HS-27A (cell line): ENCODE measurements around the gene MIA2.
"Not testable (repeated sequence)": the region's sequence is repeated elsewhere in the genome, so short reads cannot be mapped to it uniquely, and the experiment has no call there.

Source experiments
- DNase-seq: peaks from one replicate; pipeline ENCODE4 v3.0.0-alpha.2; 2012; ENCODE audit warnings: low read depth, missing footprints

MIA2 gene

GRCh38 chr14:39266871-39267607, 33.3 kb downstream of the MIA2 start:
- DNase-seq: peak; percentile 73

GRCh38 chr14:39267608-39268005, 33.9 kb downstream of the MIA2 start:
- DNase-seq: no peak

- DNase-seq: no peak
These were observed 34.7 kb downstream of the MIA2 start for GRCh38 chr14:39268393-39268792.

GRCh38 chr14:39272918-39273317, 39.2 kb downstream of the MIA2 start:
- DNase-seq: no peak

- no peak for DNase-seq
These were observed 41.7 kb downstream of the MIA2 start for GRCh38 chr14:39275395-39275794.

DNA sequence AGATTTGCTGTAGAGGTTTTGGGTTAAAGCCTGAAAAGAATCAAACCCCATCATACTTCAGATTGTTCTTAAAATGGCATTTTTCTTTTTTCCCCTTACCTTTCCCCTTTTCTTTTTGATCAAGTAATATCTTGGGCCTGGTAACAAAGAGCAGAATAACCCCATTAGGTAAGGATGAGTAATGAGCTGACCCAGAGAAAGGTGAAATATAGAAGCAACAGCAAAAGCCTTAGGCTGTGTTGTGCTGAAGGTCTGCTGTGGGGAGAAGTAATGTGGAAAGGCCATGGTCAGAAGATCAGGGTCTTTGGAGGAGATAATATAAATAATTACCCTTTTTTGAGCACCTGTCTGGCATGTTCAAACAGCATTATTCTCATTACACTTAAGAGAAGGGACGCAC, 42.3 kb downstream of the MIA2 start:
- no peak for DNase-seq

- DNase-seq: no peak
These were observed 42.9 kb downstream of the MIA2 start for GRCh38 chr14:39276579-39277114.

GRCh38 chr14:39279515-39279914, 45.8 kb downstream of the MIA2 start:
- DNase-seq: no peak

DNA sequence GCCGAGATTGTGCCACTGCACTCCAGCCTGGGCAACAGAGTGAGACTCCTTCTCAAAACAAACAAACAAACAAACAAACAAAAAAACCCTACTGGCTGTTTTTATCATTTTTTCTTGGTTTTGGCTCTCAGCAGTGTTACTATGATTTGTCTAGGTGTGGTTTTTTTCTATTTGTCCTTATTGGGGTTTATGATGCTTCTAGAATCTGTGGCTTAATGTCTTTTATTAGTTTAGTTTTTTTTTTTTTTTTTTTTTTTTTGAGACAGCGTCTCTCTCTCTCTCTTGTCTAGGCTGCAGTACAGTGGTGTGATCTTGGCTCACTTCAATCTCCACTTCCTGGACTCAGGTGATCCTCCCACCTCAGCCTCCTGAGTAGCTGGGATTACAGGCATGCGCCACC, 47.0 kb downstream of the MIA2 start:
- not testable (repeated sequence) for DNase-seq

DNA sequence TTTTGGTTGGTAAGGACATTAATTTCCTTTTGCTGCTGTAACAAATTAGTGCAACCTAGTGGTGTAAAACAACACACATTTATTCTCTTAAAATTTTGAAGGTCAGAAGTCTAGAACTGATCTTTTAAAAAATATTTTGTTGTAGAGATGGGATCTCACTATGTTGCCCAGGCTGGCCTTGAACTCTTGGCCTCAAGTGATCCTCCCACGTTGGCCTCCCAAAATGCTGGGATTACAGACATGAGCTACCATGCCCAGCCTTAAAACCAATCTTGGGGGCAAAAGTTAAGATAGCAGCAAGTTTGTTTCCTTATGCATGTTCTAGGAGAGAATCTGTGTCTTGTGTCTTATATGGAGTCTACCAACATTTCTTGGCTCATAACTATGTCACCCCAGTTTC, 55.8 kb downstream of the MIA2 start:
- no peak for DNase-seq

DNA sequence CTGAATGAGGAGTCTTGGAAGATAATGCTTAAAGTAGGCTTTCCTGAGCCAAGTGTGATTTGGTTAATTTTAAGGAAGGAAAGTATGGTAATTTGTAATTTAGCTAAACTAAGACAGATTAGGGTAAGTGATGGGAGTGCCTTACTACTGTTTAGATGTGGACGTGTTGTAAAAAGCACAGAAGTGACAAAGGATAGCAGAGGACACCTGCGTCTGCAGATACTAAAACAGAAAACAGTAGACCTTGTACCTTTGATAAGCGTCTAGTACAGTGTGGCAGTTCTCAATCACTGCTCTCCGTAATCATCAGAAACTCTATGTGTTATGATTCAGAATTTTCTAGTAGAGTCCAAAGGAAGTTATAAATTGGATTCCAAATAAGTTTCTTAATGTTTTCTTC, 58.0 kb downstream of the MIA2 start:
- DNase-seq: no peak

DNA sequence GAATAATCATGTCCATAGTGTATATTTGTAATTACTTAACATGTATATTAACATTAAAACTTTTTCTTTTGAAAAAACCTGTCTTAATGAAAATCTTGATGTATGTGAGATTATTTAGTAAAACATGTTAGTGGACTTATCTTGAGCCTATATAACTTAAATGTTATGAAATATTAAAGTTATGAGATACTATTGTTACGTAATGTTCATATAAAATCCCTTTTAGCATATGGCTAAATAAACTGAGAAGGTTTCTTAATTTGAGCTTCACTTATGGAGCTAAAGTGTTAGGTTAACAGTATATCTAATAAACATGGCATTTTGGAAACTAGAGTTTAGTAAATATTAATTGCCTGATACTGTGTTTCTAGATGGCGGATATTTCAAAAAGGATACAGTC, 59.9 kb downstream of the MIA2 start:
- no peak for DNase-seq

DNA sequence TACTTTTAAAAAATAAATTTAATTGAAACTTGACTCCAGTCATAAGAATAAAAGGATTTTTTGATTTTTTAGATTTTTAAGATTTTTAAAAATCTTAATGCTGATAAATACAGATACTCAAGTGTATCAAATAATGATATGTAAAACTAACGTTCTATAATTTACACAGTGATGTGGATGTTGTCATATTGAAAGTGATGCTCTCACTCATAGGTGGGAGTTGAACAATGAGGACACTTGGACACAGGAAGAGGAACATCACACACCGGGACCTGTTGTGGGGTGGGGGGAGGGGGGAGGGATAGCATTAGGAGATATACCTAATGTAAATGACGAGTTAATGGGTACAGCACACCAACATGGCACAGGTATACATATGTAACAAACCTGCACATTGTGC, 66.7 kb downstream of the MIA2 start:
- DNase-seq: not testable (repeated sequence)

DNA sequence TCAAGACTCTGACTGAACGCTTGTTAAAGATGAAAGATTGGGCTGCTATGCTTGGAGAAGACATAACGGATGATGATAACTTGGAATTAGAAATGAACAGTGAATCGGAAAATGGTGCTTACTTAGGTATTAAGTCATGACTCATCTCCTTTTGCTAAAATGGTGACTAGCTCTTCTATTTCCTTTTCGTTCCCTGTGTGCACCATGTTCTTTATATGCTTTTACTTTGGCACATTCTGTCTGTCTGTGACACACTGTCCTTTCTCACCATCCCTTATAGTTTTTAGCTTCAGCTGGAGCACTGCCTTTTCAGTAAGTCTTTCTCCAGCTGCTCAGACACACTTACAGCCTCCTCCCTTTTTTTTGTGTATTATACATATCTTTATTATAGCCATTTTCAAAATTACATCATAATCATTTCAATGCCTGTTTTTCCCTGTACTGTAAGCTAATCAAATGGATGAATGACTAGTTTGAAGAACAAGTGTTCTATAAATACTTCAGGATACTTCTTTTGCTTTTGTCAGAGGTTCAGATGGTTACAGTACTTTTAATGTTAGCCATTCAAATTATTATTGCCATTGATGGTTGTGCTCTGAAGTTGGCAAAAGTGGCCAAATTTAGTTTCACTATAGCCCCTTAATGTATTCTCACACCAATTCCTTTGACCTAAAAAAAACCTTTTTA, 68.6 kb downstream of the MIA2 start:
- no peak for DNase-seq

- no peak for DNase-seq
These were observed 69.4 kb downstream of the MIA2 start for GRCh38 chr14:39303115-39303514.

- no peak for DNase-seq
These were observed 74.1 kb downstream of the MIA2 start for GRCh38 chr14:39307815-39308214.

DNA sequence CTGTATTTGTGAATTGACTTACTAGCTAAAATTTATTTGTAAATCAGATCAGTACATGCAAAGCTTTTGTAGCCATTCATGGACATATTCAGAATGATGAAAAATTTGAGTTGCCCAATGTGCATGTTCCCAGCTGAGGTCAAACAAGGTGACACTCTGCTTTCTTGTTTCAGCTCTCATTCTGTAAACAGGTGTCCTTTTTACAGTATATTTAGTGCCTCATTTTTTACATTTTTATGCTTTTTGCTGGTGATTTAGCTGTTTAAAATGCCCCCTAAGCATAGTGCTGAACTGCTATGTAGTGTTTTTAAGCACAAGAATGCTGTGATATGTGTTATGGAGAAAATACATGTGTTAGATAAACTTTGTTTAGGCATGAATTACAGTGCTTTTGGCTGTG, 76.3 kb downstream of the MIA2 start:
- no peak for DNase-seq

DNA sequence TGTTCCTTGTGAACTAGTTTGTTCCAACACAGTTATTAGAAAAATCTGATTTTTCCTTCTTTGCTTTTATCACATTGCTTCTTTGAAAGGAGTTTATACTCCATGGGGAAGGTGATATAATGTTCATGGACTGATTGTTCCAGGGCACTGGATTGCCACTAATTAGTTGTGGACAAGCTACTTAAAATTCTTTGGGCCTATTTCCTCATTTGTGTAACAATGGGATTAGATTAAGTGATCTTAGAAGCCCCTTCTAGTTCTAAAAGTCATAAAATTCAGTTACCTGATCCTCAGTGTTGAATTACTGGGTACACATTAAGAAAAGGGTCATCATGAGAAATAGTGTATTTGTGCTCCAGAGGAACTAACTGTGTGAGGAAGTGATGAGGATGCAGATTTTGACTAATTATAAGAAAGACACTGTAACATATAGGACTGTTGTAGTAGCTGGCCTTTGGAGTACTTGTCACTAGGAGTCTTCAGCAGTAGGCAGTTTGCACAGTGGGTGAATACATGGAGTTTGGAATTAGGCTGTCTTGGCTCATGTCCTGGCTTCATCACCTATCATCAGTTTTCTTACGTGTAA, 82.2 kb downstream of the MIA2 start:
- DNase-seq: no peak

DNA sequence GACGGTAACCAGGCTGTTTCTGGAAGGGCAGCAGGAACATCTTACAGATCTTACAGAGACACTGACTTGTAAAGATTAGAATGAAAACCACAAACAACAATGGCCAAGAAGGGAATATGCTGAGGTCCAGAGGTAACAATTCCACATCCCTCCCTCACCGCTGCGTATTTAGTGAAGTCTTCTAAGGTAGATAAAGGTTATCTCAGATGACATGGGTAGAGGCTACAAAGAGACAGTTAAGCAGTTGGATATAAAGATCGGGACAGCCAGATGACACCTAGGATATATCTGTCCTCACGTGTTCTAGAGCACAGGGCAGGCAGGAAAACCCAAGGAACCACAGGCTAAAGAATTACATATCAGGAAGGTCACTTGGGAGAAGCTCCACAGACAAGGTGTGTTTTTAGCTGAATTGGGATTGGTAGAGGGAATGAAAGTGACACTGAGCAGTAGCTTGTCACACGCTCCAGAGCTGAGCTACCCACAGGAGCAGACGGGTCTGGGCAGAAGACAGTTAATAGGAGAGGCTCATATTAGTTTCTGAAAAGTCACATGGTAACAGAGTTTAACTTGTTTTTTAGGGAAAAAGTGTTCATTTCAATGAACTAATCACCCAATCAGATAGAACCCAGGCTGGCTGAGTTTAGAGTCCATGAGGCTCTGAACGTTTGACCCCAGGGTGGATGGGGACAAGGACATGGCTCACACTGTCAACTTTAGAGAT, 83.3 kb downstream of the MIA2 start:
- DNase-seq: no peak

DNA sequence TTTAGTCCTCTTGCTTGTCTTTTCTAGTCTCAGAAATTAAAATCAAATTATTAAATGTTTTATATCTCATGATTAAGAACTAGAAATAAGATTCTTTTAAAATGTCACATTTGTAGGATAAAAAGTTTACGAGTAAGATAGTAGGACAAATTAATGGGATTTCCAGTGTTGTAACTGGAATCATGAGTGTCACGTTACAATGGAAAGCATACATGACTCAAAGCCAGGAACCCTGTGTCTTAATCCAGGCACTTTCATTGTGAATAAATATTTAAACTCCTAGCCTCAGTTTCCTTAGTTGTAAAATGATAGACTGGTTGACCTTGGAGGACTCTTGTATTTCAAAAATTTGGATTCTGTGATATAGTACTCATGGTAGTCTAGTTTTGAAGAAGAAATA, 84.9 kb downstream of the MIA2 start:
- DNase-seq: no peak

DNA sequence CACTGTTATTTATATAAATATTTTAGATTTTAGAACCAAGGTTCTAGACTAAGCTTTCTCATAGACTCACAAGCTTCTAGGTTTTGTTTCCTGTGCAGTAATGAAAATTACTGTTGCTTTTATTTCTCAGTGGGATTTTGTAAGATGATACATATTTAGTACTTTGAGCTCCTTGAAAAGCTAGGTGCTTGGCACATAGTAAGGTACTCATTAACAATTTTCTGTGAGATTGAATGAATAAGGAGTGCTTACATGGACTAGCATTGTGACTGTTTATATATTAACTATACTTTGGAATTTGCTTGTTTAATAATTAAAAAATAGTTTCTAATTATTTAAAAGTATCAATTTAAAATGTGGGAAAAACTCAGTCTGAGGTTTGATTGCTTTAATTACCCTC, 85.7 kb downstream of the MIA2 start:
- DNase-seq: no peak

DNA sequence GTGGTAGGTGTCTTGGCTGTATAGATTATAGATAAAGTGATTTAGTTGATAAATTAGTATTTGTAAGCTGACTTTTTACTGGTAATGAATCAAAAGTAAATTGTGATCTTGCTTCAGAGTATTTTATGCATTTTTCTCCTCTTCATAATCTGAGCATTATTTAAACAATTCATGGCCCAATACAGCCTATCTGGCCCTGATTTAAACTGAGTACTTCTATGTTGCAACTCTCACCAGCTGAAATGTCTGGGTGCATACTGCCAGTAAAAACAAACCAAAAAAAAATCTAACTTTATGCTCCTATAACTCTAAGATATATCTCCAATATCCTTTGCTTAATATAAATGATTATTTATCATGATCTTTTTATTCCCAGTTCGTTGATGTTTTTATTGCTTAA, 86.6 kb downstream of the MIA2 start:
- DNase-seq: no peak

GRCh38 chr14:39322807-39323206, 89.1 kb downstream of the MIA2 start:
- no peak for DNase-seq
